Body of pancreas (tissue), 4 donors: ENCODE results near the gene DDR1. TPM values are rescaled to one million over a fixed set of nuclear protein-coding genes. Genes with fewer than 3 reads are reported as not detected.
A peak's percentile ranks its signal among the peaks of the same experiment; 100 is the strongest.

Experiments used
- ATAC-seq: fragments of 150-250 bp; one replicate; pipeline ENCODE4 v1.9.1; 2016
- DNase-seq, 4 donors: peaks; one replicate each; pipeline ENCODE4 v3.0.0-alpha.2; 2019
- H3K27ac ChIP-seq, 4 donors: fragments of 200-600 bp; sonication (generic); 1 replicate in 3 of 4; 2 replicates in 1 of 4; pipeline versions ENCODE4 v1.5.1 to v1.6.1; 2016 to 2019; ENCODE audit warnings: mild to moderate bottlenecking in 1 of 4, mixed read lengths in 1 of 4, moderate library complexity in 1 of 4
- H3K27me3 ChIP-seq, 2 donors: fragments of 200-600 bp; sonication (generic); one replicate each; pipeline ENCODE4 v1.6.0; 2016; ENCODE audit warnings: mild to moderate bottlenecking in 1 of 2
- H3K36me3 ChIP-seq, 2 donors: fragments of 200-600 bp; sonication (generic); replicated peaks in 1 of 2; 2 replicates each; pipeline ENCODE4 v1.5.1; 2016; ENCODE audit warnings: low read depth in 2 of 2; ENCODE audit not compliant: insufficient read depth in 1 of 2
- H3K4me1 ChIP-seq: fragments of 200-600 bp; sonication (generic); one replicate; pipeline ENCODE4 v1.6.0; 2016
- H3K4me3 ChIP-seq, 2 donors: fragments of 200-600 bp; sonication (generic); 1 replicate in 1 of 2; 2 replicates in 1 of 2; pipeline ENCODE4 v1.5.1; 2016 to 2019
- H3K9me3 ChIP-seq, 3 donors: fragments of 200-600 bp; sonication (generic); 1 replicate in 2 of 3; 2 replicates in 1 of 3; pipeline ENCODE4 v1.5.1; 2016
- POLR2A ChIP-seq, 3 donors: fragments of 450-650 bp; IDR thresholded peaks; one replicate each; pipeline ENCODE4 v1.6.1; 2016; ENCODE audit warnings: antibody characterized with exemption in 3 of 3, mild to moderate bottlenecking in 2 of 3
- WGBS, 2 donors: methylation state at CpG; one replicate each; pipeline ENCODE4 v1.1.5; 2017; 5-methylcytosine and 5-hydroxymethylcytosine counted together
- intact Hi-C: fragments of 100-400 bp; cut with DNase I; formaldehyde crosslinking; loops from one replicate; pipeline ENCODE4 v1.15.1; 2023
- total RNA-seq, 2 donors: library from RNA; depleted of rRNA; stranded (reverse); fragments of >200 nt; gene quantifications; one replicate each; pipeline ENCODE4 v1.1.0, GENCODE V29; 2016
- TF ChIP-seq, protein P1 (sequence below), 7 experiments: fragments of 450-650 bp in 4 of 7; fragments of 200-600 bp in 3 of 7; sonication (generic) in 3 of 7; IDR thresholded peaks; one replicate each; pipeline ENCODE4 v1.5.1; 2016 to 2019; ENCODE audit warnings: antibody characterized with exemption in 7 of 7

The DDR1 gene
- total RNA-seq, 2 donors from 2014 or later, result 90.3 to 97.3 TPM

DNA sequence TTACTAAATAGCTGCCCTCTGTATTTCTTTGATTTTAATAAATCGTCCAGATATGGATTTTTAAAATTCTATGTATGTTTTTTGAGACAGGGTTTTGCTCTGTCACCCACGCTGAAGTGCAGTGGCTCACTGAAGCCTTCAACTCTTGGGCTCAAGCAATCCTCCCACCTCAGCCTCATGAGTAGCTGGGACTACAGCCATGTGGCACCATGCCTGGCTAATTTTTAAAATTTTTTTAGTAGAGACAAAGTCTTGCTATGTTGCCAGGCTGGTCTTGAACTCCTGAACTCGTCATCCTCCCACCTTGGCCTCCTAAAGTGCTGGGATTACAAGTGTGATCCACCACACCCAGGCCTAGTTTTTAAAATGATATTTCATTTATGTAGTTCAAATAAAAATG, 47.4 kb upstream of the DDR1 start:
- no peak for DNase-seq
- Histone ChIP-seq H3K4me3 (no peak overlapping the region), H3K4me1 (peaks cover 7% of the 10 kb centered on the region), H3K36me3 (no peaks in the 10 kb centered on the region), H3K27ac (peak overlapping the region in 1 of 4 donors; percentile 10), H3K9me3 (no peaks in the 10 kb centered on the region), H3K27me3 (no peaks in the 10 kb centered on the region)
- TF ChIP-seq, protein P1, sequence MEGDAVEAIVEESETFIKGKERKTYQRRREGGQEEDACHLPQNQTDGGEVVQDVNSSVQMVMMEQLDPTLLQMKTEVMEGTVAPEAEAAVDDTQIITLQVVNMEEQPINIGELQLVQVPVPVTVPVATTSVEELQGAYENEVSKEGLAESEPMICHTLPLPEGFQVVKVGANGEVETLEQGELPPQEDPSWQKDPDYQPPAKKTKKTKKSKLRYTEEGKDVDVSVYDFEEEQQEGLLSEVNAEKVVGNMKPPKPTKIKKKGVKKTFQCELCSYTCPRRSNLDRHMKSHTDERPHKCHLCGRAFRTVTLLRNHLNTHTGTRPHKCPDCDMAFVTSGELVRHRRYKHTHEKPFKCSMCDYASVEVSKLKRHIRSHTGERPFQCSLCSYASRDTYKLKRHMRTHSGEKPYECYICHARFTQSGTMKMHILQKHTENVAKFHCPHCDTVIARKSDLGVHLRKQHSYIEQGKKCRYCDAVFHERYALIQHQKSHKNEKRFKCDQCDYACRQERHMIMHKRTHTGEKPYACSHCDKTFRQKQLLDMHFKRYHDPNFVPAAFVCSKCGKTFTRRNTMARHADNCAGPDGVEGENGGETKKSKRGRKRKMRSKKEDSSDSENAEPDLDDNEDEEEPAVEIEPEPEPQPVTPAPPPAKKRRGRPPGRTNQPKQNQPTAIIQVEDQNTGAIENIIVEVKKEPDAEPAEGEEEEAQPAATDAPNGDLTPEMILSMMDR (IDR thresholded peaks at IDR 0.05), result no peak
- TF ChIP-seq POLR2A (IDR thresholded peaks at IDR 0.05), result no peak
- 35 to 38% methylated on average over 3 of the region's 3 CpGs for WGBS, 2 donors
- ATAC-seq, result no peak
- intact Hi-C loops, result loop anchor here (10.0 kb wide), 1 partner anchor 238 kb away; no protein-coding TSS in a partner anchor

DNA sequence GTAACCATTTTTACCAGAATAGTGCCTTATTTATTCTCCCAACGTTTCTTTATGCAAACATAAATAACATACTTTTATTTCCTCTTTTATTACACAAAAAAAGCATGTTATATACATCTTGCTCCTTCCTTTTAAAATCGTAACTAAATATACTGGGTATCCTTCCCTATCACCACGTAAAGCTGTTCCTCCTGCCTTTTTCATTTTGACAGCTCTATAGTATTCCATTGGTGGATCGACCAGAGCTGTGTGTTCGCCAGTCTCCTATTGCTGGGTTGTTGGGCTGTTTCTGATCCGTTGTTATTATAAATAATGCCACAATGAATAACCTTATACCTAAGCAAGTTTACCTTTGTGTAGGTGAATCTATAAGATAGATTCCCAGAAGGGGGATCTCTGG, 46.9 kb upstream of the DDR1 start:
- WGBS, 2 donors, result 82 to 84% methylated on average over 6 of the region's 6 CpGs
- Histone ChIP-seq H3K4me3 (no peak overlapping the region), H3K4me1 (peaks cover 10% of the 10 kb centered on the region), H3K9me3 (no peaks in the 10 kb centered on the region), H3K27me3 (no peaks in the 10 kb centered on the region), H3K27ac (no peak overlapping the region), H3K36me3 (no peaks in the 10 kb centered on the region)
- intact Hi-C loops, result loop anchor here (10.0 kb wide), 1 partner anchor 237 kb away; no protein-coding TSS in a partner anchor
- DNase-seq (no peak), ATAC-seq (no peak)
- no peak for TF ChIP-seq POLR2A (IDR thresholded peaks at IDR 0.05)
- TF ChIP-seq, protein P1 (IDR thresholded peaks at IDR 0.05), result no peak

DNA sequence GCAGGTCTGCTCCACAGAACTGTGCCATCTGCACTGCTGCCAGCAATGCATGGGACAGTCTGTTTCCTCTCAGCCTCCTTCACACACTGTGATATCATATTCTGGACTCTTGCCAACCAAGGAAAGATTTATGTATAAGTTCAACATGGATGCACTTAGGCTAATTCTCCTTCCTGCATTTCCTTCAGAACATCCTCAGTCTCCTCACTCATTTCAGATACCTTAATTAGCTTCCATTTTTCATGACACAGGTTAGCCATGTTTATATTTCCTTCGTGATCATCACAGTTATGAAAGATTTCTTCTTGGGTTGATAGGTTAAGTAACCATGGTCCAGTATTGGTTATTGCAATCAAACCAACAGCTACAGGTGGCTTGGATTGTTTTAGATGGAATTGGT, 46.4 kb upstream of the DDR1 start:
- H3K36me3 ChIP-seq, result no peaks in the 10 kb centered on the region
- no peak overlapping the region for H3K27ac ChIP-seq
- no peak overlapping the region for H3K4me3 ChIP-seq
- no peak for TF ChIP-seq POLR2A (IDR thresholded peaks at IDR 0.05)
- TF ChIP-seq, protein P1 (IDR thresholded peaks at IDR 0.05), result no peak
- intact Hi-C loops, result loop anchor here (10.0 kb wide), 1 partner anchor 237 kb away; no protein-coding TSS in a partner anchor
- no peaks in the 10 kb centered on the region for H3K9me3 ChIP-seq
- no peaks in the 10 kb centered on the region for H3K27me3 ChIP-seq
- 18 to 71% methylated on average over 1 of the region's 1 CpG for WGBS, 2 donors
- no peak for DNase-seq
- no peak for ATAC-seq
- H3K4me1 ChIP-seq, result peaks cover 15% of the 10 kb centered on the region

DNA sequence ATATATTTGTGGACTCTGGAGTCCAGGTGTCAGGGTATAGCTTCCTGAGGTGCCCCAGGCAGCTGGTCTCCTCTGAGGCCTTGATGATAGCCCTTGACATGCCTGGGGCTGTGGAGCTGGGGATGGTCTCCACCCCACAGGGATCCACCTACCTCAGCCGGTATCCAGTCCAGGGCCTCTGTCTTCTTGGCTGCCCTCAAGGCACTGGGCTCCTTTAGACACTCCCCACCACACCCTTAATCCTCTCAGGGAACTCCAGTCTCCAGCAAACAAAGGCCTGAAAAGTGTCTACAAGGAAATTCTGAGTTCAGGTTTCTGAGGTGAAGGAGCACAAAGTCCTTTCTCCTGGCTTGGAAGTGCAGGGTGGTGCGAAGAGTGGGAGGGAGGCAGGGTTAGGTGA, 44.6 kb upstream of the DDR1 start:
- Histone ChIP-seq H3K36me3 (no peaks in the 10 kb centered on the region), H3K9me3 (no peaks in the 10 kb centered on the region), H3K27me3 (no peaks in the 10 kb centered on the region), H3K4me1 (peaks cover 32% of the 10 kb centered on the region), H3K4me3 (no peak overlapping the region), H3K27ac (no peak overlapping the region)
- intact Hi-C loops, result loop anchor here (10.0 kb wide), 1 partner anchor 235 kb away; no protein-coding TSS in a partner anchor
- TF ChIP-seq POLR2A (IDR thresholded peaks at IDR 0.05), result no peak
- TF ChIP-seq, protein P1 (IDR thresholded peaks at IDR 0.05), result no peak
- WGBS, 2 donors, result 93 to 96% methylated on average over 1 to 2 of the region's 2 CpGs
- no peak for DNase-seq
- ATAC-seq, result no peak
